CD4-positive, alpha-beta T cell treated with Interleukin-15 for 1 hour (primary cell): ENCODE data around the gene SH3RF3.

Source experiments
- DNase-seq: peaks from one replicate; pipeline ENCODE4 v3.0.0-alpha.2; 2020

SH3RF3 gene

DNA sequence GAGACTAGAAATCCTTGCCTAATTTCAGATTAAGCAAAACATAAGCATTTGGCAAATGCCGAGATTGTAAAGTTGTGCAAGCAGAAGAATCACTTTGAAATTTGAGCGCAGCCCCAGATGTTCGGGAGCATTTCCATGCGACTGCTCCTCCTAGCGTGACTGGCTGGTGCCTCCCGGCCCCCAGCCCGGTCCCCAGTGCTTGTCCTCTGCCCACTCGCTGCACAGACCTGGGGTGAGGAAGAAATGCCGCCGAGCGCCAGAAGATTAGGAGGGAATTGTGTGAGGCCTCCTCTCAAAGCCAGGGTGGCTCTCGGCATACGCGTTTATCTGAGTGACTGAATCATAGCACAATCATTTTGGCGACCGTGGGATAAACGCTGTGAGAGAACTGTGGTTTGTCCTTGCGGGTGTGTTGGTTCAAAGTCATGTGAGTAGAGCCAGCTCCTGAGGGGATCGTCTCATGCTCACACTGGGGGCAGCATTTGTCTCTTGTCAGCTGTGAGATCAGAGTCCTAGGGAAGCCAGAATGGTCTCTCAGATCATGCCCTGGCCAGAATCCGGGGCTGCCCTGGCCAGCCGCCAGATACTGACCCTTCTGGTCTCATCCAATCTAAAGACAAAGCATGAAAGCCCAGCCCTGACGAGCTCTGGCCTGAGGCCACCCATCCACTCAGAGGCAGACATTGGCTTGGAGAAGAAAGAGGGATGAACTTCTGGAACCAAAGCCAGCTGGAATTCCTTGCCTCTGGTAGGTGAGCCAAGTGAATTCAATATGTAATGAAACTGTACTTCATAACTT lies 189.3 kb downstream of the SH3RF3 start:
- DNase-seq: no peak

DNA sequence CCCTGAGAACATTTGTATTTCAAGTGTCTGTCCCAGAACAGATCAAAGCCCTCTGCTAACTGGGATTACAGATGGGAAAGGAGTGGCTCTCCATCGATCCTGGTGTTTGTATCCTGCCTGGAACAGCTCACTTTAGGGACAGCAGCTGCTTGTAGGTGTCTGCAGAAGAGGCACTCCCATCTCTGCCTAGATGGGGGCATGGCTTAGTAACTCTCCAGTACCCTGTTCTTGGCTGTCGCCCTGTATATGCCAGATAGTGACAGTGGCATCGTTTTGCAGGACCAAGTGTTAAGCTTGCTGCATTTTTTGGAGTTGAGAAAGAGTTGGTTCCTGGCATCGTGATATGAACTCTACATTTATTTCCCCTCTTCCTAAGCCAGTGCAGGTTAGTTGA lies 189.9 kb downstream of the SH3RF3 start:
- no peak for DNase-seq

DNA sequence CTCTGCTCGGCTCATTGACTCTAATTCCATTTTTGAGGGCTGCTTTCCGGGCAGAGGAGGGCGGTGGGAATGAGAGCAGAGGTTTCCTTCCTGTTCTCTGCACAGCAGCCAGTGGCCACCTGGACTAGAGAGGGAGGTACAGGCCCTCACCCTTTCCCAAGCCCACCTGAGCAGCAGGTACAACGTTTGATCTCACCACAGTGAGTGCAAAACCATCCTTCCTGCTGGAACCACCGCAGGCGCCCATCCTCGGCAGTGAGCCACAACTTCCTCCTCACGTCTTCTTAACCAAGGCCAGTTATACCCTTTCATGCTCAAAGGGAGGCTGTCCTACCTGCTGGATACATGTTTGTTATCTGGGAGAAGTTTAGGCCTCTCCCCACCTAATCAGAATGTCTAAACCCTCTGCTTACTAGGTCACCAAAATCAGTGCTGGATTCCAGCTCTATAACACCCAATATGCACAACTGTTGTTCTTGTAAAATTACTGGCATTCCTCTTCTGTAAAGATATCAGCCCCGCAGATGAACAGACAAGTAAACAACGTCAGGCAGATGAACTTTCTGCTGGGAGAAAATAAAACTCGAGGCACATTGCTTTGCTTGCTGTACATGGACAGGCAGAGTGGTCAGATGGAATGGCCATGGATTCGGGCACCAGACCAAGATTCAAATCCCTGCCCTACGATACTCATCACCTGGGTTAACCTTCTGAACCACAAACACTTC lies 191.4 kb downstream of the SH3RF3 start:
- DNase-seq: no peak

DNA sequence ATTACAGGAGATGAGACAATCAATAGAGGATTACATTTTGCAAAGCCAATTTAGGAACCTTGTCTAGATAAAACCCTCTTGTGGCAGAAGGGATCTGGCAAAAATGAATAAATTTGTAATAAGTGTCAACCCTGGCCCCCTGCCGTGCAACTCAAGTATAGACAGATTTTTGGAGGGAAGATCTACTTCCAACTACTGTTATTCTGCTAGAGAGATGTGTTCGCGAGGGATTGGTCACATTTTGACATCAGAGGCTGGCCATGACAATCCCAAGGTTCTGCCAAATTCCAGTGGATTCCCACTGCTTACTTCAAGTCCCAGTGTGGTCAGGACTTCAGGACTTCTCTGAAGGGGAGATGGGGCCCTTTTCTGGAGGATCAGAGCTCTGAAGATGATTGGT lies 192.6 kb downstream of the SH3RF3 start:
- DNase-seq: no peak

DNA sequence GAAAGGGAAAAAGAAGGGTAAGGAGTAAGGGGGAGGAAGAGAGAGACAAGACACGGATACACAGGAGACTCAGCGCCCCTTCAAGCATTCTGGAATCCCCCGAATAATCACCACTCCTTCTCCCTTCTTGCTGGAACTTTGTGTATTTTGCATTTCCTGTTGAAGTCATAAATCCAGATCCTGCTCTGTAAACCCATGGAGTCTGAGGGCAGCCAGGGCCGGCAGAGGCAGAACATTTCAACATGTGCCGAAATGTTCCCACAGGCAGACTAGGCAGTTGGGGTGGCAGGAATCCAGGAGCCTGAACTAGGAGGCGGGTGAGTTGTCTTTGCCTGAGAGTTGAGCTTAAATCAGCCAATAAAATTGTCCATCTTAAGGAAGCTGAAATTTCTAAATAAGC lies 193.1 kb downstream of the SH3RF3 start:
- no peak for DNase-seq

DNA sequence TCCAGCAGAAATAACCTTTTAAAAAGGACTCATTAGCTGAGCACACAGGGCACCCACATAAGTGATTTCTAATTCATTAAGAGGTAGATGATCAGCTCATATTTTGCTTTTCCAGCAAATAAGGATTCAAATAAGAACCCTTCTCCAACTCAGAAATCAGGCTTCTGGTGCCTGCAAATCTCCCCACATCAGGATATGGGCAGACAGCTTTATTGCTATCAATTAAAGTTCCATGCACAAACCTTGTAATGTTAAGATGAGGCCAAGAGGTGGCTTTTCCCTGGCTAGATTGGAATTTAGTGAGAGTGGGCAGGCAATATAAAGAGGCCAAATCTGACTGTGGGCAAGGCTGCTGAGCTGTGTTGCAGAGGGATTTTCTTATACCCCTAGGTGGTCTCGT lies 193.6 kb downstream of the SH3RF3 start:
- DNase-seq: no peak

DNA sequence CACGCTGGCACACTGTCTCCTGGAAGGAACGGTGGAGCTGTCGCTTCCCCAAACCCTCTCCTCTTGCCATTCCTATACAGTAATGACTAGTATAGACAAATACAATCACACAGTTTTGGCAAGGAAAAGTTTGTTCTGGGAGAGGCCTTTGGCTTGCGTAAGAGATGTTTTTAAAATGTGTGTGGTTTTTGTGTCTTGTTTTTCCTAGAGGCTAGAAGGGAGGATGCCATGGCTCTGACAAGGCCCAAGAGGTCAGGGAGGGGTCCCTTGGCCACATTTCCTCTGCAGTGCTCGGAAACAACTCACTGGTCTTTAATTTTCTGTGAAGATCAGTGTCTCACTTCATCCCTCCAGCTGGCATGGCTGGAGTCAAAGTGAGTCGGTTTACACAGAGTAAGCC lies 195.9 kb downstream of the SH3RF3 start:
- no peak for DNase-seq

DNA sequence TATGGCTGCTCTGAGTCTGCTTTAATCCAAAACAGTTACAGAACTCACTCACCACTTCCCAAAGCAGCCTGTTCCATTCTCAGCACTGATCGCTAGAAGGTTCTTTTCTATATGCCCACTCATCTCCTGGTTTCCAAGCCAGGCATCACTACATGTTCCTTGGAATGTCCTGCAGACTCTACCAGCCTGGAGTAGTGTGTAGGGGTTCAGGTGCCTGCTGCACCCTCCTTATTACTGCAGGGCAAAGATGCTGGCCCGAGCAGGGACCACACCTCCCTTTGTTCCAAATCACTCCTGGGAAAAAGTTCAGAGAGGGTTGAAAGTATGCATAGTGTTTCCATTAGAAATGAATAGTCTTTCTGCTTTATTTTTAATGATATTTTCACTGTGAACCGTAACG lies 196.6 kb downstream of the SH3RF3 start:
- no peak for DNase-seq

DNA sequence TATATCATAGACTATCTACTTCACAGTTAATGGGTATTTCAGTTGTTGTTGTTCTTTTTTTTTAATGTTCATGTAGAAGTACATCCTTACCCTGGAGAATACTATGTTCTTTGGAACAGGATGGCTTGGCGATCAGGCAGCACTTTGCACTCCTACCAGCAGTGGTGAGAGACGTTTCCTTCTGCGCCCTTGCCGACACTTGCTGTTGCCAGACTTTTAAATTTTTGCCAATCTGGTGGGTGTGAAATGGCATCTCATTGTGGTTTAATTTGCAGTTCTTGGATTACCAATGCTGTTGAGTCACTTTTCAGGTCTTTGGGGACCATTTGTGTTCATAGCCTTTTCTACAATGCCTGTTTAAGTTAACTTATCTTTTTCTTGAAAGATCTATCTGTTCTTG lies 197.3 kb downstream of the SH3RF3 start:
- DNase-seq: no peak

DNA sequence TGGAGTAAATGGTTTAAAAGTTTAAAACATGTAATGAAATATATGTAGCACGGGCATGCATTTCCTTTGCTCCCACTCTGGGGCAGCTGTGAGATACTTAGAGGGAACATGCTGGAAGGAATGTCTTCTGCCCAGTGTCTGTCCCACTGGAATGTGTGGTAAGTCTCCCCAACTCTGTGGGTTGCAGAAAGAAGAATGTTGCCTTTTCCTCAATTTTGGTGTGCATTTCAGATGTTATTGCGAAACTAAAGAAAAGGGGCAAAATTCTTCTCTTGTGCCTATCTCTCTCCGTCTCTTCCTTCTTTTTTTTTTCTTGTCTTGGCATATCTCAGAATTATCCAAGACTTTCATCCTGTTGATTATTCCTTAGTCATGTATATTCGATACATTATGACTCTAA lies 201.1 kb downstream of the SH3RF3 start:
- DNase-seq: no peak

DNA sequence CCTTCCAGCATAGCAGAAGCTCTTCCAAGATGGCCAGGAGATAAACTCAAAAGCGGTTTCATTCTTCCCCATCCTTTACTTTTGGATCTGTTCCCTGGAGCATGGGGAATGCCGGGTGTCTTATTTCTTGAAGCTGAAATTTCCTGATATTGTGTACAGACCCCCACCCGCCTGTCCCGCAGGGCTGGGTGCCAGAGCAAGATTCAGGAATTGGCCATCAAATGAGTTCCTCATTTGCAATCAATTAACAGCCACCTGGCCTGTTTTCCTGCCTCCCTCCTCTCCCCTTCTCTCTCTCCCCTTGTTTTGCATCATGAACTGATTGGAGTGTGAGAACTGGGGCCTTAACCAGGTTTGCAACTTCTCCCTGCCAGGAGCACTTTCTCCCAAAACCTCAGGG lies 202.1 kb downstream of the SH3RF3 start:
- no peak for DNase-seq

DNA sequence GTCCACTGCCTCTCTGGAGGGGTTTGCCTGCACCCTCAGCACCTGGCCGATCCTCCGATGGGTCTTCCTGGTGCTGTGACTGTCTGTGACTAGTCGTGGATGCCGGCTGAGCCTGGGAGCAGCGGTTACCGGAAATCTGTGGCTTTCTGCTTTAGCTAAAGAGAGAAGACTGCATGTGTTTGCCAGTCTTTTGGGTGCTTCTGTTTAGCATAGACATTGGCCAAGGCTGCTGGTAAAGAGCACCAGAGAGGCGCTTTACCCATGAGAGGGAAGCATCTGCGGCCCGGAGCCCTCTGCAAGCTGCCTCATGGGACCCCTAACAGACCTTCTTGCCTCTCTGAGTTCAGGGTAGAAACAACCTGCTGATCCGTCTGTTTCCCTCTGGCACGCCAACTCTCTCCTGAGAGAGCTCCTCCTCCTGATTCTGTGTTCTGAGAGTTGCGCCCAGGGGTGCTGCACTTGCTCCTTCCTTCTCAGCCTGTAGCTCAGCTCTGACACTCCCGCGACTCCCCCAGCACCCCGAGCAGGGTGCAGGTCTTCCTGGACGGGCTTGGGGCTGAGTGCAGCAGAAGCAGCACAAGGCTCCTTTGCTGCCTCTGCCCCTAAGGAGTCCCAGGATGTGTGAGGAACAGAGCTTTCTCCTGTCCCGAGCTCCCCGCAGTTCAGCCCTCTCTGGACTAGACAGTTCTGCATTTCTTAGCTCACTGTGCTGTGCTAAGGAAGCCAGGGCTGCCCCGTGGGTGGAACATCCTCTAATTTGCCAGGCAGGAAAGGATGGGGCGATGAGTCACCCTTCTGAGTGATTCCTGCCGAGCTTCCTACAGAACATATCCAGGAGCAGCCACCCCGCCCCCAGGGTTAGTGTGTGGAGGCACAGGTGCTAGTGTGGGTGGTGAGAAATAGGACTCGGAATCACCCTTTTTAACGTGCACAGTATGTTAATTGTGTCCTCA lies 203.2 kb downstream of the SH3RF3 start:
- DNase-seq: peak; percentile 49

DNA sequence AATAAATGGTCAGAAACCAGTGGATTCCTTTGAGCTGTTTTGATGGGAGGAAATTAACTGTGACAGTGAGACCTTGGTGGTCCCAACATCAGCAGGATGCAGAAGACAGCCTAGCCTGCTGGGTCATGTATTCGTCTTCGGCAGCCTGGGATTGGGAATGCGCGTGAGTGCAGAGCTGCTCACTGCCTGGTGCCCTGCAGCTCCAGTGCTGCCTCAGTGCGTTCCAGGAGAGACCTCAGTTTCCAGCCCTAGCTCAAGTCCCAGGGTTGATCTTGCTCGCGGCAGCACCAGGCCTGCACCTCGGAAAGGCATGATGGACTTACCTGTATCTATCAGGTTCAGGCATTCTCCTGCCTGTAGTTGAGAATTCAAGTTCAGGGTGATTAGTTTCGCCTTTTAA lies 203.9 kb downstream of the SH3RF3 start:
- DNase-seq: no peak

DNA sequence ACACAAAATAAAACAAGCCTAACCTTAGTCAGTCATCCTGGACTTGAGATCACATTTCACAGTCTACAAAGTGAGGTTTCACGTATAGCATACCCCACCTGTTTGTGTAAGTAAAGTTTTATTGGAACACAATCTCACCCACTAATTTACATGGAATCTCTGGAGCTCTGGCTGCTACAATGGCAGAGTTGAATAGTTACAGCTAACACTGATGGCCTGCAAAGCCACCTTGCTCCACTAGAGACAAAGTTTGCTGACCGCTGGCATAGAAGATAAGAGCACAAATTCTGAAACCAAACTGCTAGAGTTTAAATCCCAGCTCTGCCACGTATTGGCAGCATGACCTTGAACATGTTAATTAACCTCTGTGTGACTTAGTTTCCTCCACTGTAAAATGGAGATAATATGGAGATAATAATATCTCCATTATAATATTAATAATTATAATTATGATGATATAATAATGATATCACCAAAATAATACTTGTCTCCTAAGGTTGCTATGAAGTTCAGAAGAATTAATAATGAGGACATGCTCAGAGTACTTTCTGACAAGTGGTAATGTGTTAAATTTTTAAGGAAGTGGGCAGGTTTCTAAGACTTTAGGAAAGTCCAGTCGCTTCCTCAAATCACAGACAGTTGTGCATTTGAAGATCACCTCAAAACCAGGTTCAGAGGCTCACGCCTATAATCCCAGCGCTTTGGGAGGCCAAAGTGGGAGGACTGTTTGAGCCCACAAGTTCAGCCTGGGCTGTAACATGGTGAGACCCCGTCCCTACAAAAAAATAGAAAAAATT lies 204.6 kb downstream of the SH3RF3 start:
- no peak for DNase-seq

DNA sequence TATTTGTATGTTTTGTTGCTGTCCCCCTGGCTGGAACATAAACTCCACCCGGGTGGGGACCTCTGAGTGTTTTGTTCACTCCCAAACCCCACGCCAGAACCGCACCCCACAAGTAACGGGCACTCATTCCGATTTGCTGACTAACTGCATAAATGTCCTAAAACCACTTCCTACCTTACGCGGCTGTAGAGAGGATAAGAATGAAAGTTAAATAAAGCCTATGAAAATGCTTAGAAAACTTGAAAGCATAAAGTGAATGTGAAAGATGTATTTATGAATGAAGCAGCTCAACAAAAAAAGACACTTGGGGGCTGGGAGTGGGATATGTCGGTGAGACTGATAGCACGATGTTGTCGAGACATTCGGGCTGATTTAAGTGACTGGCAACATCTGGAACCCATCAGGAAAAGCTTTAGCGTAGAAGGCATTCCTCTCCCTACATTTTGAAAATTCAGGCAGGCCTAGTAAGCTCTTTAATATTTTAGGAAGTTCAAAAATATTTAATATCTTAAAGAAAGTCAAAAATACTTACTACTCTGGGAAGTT lies 206.7 kb downstream of the SH3RF3 start:
- no peak for DNase-seq

DNA sequence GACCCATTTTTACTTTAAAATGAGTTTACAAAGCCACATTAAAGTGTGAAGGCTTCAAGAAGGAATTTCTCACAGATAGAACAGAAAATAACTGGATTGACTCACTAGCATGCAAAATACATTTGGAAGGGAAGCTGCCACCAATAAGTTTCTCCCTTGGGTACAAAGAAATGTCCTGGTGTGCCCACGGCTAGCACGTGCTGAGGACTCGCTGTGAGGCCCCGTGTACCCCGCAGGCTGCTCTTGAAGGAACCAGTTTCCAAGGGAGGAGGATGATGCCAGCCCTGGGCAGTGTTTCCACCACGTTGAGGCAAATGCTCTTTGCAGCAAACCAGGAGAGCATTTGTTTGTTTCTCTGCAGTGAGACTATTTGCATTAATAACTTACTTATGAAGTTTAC lies 207.3 kb downstream of the SH3RF3 start:
- no peak for DNase-seq

DNA sequence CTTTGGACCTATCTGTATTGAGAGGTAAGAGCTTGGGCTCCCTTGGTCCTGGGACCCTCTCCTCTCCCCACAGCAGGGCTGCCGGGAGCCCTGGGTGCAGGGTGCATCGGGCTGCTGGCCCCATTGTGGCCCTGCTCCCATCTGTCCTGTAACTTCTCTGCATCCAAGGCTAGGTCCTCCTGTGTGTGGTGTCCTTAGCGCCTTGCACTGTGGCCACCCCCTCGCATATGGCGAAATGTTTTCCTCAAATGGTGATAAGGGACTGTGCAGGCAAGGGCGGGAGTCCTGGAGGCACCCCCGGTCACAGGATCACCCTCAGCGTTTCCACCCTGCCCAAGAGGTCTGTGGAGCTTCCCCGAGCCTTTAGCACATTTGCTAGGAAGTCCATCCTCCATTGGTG lies 208.2 kb downstream of the SH3RF3 start:
- DNase-seq: no peak

DNA sequence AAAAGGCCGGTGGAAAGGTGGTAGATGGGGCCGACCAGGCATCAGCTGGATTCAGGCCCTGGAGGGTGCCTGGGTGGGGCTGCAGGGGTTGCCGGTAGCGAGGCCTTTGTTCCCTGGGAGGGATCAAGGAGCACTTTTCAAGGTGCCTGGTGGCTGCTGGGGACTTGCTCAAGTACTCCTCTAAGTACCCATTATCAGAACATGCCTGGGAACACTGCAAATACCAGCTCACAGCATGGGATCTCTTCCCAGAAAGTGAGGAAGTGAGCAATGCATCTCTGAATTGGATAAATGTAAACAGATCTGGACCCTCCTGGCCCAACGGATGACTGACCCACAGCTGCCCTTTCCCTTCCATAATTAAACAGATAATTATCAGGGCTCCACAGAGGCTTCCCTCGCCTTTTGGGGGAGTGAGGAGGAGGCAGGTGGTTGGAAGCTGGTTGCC lies 210.5 kb downstream of the SH3RF3 start:
- no peak for DNase-seq

DNA sequence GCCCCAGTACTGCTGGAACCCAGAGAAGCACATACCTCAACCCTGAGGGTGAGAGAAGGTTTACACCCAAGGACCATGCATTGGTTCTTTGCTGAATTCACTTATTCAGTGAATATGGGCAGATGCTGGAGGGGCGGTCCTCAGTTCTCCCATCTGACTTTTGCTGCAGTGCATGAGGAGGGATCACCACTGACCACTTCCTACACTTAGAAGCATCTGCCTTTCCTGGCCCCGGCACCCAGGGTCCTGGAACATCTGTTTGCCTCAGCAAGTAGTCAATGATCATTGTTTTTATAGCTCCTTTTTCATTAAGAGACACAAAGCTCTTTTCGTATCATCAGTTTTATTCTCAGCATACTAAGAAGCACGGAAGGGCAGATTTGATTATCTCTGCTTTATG lies 211.4 kb downstream of the SH3RF3 start:
- no peak for DNase-seq

DNA sequence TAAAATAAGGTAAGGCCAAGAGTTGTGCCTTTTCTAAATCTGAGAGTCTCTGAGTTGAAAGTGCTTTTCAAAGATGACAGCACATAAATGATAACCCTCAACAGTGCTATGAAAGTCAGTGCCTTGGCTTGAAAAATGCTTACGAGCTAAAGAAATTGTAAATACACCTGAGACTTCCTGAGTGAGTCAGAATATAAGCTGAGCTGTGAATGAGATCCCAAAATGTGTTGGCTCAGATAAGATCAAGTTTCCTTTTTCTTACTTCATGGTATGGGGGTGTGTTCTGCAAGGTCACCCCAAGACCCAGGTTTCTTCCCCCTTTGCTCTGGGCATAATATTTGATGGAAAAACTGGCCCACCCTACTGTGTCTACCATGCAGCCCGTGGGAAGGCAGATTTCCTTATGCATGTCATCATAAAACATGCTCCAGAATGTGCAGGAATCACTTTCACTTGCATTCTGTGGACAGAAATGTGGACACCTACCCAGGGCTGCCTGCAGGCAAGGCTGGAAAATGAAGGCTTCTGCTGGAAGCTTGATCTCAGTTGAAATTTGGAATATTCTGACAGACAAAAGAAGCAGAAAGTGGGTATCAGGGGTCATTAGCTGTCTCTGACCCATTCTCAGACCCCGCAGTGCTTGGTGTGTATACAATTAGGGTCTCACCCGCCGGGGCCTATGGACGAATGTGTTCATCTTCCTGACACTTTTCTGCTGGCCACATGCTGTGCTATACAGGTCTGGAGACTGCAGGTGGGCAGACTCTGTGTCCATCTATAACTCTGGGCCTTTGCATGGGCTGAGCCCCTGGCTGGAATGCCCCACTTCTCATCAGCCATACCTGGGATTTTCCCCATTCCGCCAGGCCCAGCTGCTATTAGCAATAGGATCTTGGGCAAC lies 212.6 kb downstream of the SH3RF3 start:
- DNase-seq: no peak

DNA sequence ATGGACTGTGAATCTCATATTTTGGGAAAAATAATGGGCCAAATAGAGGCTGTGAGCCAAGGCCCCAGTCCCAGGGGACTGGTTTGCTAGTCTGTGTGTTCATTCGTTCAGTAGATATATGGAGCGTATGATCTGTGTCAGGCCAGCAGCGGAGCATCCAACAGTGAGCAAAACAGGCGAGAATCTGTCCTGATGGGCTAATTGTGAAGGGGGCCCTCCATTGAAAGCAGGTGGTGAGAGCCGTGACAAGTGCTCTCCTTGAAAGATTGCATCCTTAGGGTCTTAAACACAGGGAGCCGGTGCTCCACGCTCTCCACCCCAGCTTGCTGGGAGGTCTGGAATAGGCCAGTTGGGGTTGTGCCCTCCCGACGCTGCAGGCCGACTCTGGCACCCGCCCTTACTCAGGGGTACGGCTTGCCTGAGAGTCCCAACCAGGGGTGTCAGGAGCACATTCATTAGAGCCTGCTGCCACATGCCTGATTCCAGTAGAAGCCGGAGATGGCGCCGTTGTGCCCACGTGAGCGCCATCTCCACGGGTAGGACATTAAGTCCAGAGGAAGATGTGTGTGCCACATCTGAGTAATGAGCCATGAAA lies 213.3 kb downstream of the SH3RF3 start:
- DNase-seq: no peak
